Measurements from ENCODE around the gene WDR88. TPM values are rescaled to one million over a fixed set of nuclear protein-coding genes. Genes with fewer than 3 reads are reported as not detected.

Gene WDR88
- polyA plus RNA-seq, 1 donor from 2014 or later: 0.35 TPM

- H3K4me3 ChIP-seq (ENCODE audit: low read length): no peak overlapping the region
- no peaks in the 10 kb centered on the region for H3K9me3 ChIP-seq (ENCODE audit: low read length)
- H3K36me3 ChIP-seq (ENCODE audit: insufficient read depth, low read length): no peaks in the 10 kb centered on the region
- no peaks in the 10 kb centered on the region for H3K79me2 ChIP-seq (replicated peaks; ENCODE audit: insufficient read depth, low read length)
- no peak overlapping the region for H3K9ac ChIP-seq (ENCODE audit: low read length)
- H3K9me2 ChIP-seq (ENCODE audit: insufficient read depth, low read length): no peaks in the 10 kb centered on the region
- no peaks in the 10 kb centered on the region for H4K20me1 ChIP-seq (ENCODE audit: insufficient read depth)
- H2AFZ ChIP-seq (ENCODE audit: low read depth, low read length): no peak overlapping the region
- H3K4me2 ChIP-seq (ENCODE audit: low read length): no peak overlapping the region
- no peak overlapping the region for H3K27ac ChIP-seq (ENCODE audit: low read length)
- TF ChIP-seq EZH2 (IDR thresholded peaks at IDR 0.05; ENCODE audit: borderline replicate concordance, insufficient read depth, low read length, poor library complexity, severe bottlenecking): no peak
- TF ChIP-seq EP300 (conservative IDR thresholded peaks at IDR 0.05; ENCODE audit: poor library complexity, severe bottlenecking): no peak
- TF ChIP-seq RAD21 (conservative IDR thresholded peaks at IDR 0.05): no peak
- no peak for TF ChIP-seq TAF1 (IDR thresholded peaks at IDR 0.05; ENCODE audit: low read depth)
- TF ChIP-seq REST (IDR thresholded peaks at IDR 0.05; ENCODE audit: borderline replicate concordance): no peak
- TF ChIP-seq POLR2AphosphoS5 (IDR thresholded peaks at IDR 0.05): no peak
- no peak for TF ChIP-seq SMC3 (conservative IDR thresholded peaks at IDR 0.05; ENCODE audit: poor library complexity)
- TF ChIP-seq MXI1 (conservative IDR thresholded peaks at IDR 0.05; ENCODE audit: poor library complexity, severe bottlenecking): no peak
- TF ChIP-seq, protein P1, sequence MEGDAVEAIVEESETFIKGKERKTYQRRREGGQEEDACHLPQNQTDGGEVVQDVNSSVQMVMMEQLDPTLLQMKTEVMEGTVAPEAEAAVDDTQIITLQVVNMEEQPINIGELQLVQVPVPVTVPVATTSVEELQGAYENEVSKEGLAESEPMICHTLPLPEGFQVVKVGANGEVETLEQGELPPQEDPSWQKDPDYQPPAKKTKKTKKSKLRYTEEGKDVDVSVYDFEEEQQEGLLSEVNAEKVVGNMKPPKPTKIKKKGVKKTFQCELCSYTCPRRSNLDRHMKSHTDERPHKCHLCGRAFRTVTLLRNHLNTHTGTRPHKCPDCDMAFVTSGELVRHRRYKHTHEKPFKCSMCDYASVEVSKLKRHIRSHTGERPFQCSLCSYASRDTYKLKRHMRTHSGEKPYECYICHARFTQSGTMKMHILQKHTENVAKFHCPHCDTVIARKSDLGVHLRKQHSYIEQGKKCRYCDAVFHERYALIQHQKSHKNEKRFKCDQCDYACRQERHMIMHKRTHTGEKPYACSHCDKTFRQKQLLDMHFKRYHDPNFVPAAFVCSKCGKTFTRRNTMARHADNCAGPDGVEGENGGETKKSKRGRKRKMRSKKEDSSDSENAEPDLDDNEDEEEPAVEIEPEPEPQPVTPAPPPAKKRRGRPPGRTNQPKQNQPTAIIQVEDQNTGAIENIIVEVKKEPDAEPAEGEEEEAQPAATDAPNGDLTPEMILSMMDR (IDR thresholded peaks at IDR 0.05; ENCODE audit: poor library complexity, severe bottlenecking): no peak
- H3F3A ChIP-seq (ENCODE audit: insufficient read depth, low read length, poor library complexity, severe bottlenecking): no peaks in the 10 kb centered on the region
- H3K27me3 ChIP-seq (ENCODE audit: insufficient read depth, low read depth, low read length): no peaks in the 10 kb centered on the region
Observed at GRCh38 chr19:33159149-33159548, 27.2 kb downstream of the WDR88 start.

DNA sequence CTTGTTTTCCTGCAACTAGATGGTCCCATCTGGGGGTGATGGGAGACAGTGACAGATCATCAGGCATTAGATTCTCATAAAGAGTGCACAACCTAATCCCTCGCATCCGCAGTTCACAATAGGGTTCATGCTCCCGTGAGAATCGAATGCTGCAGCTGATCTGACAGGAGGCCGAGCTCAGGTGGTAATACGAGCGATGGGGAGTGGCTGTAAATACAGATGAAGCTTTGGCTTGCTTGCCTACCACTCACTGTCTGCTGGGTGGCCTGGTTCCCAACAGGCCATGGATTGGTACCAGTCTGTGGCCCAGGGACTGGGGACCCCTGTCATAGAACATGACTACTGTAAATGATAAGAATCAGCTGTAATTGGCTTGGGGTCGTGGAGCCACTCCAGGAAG is 28.0 kb downstream of the WDR88 start:
- no peaks in the 10 kb centered on the region for H3K27me3 ChIP-seq (ENCODE audit: insufficient read depth, low read depth, low read length)
- no peak overlapping the region for H3K9ac ChIP-seq (ENCODE audit: low read length)
- no peaks in the 10 kb centered on the region for H4K20me1 ChIP-seq (ENCODE audit: insufficient read depth)
- H3K27ac ChIP-seq (ENCODE audit: low read length): no peak overlapping the region
- H3K4me3 ChIP-seq (ENCODE audit: low read length): no peak overlapping the region
- no peaks in the 10 kb centered on the region for H3F3A ChIP-seq (ENCODE audit: insufficient read depth, low read length, poor library complexity, severe bottlenecking)
- no peak overlapping the region for H2AFZ ChIP-seq (ENCODE audit: low read depth, low read length)
- no peaks in the 10 kb centered on the region for H3K9me3 ChIP-seq (ENCODE audit: low read length)
- TF ChIP-seq, protein P1 (IDR thresholded peaks at IDR 0.05; ENCODE audit: poor library complexity, severe bottlenecking): no peak
- TF ChIP-seq MXI1 (conservative IDR thresholded peaks at IDR 0.05; ENCODE audit: poor library complexity, severe bottlenecking) (no peak), EZH2 (IDR thresholded peaks at IDR 0.05; ENCODE audit: borderline replicate concordance, insufficient read depth, low read length, poor library complexity, severe bottlenecking) (no peak), POLR2AphosphoS5 (IDR thresholded peaks at IDR 0.05) (no peak)
- H3K79me2 ChIP-seq (replicated peaks; ENCODE audit: insufficient read depth, low read length): no peaks in the 10 kb centered on the region
- no peaks in the 10 kb centered on the region for H3K9me2 ChIP-seq (ENCODE audit: insufficient read depth, low read length)
- H3K4me2 ChIP-seq (ENCODE audit: low read length): no peak overlapping the region
- H3K36me3 ChIP-seq (ENCODE audit: insufficient read depth, low read length): no peaks in the 10 kb centered on the region
